Measurements from ENCODE around the gene ENPP1.

DNA sequence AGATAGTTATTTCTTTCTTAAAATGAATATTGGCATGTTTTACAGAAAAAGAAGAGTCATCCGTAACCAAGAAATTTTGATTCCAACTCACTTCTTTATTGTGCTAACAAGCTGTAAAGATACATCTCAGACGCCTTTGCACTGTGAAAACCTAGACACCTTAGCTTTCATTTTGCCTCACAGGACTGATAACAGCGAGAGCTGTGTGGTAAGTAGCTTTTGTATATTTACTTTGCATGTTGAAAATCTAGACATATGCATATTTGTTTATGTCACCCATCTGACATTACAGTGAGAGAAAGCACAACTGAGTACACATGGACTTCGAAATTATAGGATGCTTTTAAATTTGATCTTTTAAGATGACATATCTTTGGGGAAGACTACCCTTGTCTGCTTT, 78.7 kb downstream of the ENPP1 start:
- TF ChIP-seq, protein P1, sequence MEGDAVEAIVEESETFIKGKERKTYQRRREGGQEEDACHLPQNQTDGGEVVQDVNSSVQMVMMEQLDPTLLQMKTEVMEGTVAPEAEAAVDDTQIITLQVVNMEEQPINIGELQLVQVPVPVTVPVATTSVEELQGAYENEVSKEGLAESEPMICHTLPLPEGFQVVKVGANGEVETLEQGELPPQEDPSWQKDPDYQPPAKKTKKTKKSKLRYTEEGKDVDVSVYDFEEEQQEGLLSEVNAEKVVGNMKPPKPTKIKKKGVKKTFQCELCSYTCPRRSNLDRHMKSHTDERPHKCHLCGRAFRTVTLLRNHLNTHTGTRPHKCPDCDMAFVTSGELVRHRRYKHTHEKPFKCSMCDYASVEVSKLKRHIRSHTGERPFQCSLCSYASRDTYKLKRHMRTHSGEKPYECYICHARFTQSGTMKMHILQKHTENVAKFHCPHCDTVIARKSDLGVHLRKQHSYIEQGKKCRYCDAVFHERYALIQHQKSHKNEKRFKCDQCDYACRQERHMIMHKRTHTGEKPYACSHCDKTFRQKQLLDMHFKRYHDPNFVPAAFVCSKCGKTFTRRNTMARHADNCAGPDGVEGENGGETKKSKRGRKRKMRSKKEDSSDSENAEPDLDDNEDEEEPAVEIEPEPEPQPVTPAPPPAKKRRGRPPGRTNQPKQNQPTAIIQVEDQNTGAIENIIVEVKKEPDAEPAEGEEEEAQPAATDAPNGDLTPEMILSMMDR (conservative IDR thresholded peaks at IDR 0.05): no peak
- no peak for TF ChIP-seq ZFX (IDR thresholded peaks at IDR 0.05)
